ENCODE results near the gene TANGO2. TPM values are rescaled to one million over a fixed set of nuclear protein-coding genes. Genes with fewer than 3 reads are reported as not detected.

The TANGO2 gene
- total RNA-seq, 1 experiment from 2014 or later, result 21.5 TPM

GRCh38 chr22:20089226-20089976 is 68.5 kb downstream of the TANGO2 start:
- intact Hi-C loops (cut with micrococcal nuclease; ENCODE audit: unreplicated experiment), result loop anchor here (10.0 kb wide), 1 partner anchor 115 kb away; no protein-coding TSS in a partner anchor
- no TSS peak for BruUV-seq (replicated peaks)
- H3K4me3 ChIP-seq (ENCODE audit: low read depth, low read length, poor library complexity, severe bottlenecking), result no peak overlapping the region
- peaks cover 94% of the 10 kb centered on the region for H3K36me3 ChIP-seq (ENCODE audit: insufficient read depth, low read length, poor library complexity, severe bottlenecking)
- DNase-seq (ENCODE audit: low spot score), result no peak
- H3K4me1 ChIP-seq (ENCODE audit: insufficient read depth, low read length, poor library complexity, severe bottlenecking), result no peaks in the 10 kb centered on the region
- POLR2A ChIA-PET (ENCODE audit: low non-redundant PET), result no interaction called here
- CTCF ChIA-PET, result no interaction called here
- no peak overlapping the region for H3K27ac ChIP-seq (ENCODE audit: low read depth, low read length, poor library complexity, severe bottlenecking)
- TF ChIP-seq EZH2 (IDR thresholded peaks at IDR 0.05; ENCODE audit: borderline replicate concordance, low read depth, low read length, poor library complexity, severe bottlenecking) (no peak), CTCF (conservative IDR thresholded peaks at IDR 0.05; ENCODE audit: low read depth, low read length) (no peak)
- no peaks in the 10 kb centered on the region for H3K9me3 ChIP-seq (ENCODE audit: low read depth, low read length, poor library complexity, severe bottlenecking)
- H3K27me3 ChIP-seq (replicated peaks; ENCODE audit: insufficient read depth, low read depth, low read length, poor library complexity), result no peaks in the 10 kb centered on the region

- no peak overlapping the region for H3K4me3 ChIP-seq (ENCODE audit: low read depth, low read length, poor library complexity, severe bottlenecking)
- no peak for TF ChIP-seq CTCF (conservative IDR thresholded peaks at IDR 0.05; ENCODE audit: low read depth, low read length)
- TF ChIP-seq EZH2 (IDR thresholded peaks at IDR 0.05; ENCODE audit: borderline replicate concordance, low read depth, low read length, poor library complexity, severe bottlenecking), result no peak
- intact Hi-C loops (cut with micrococcal nuclease; ENCODE audit: unreplicated experiment), result loop anchor here (10.0 kb wide), 1 partner anchor 115 kb away; no protein-coding TSS in a partner anchor
Observed at GRCh38 chr22:20089977-20090729, 69.2 kb downstream of the TANGO2 start.

DNA sequence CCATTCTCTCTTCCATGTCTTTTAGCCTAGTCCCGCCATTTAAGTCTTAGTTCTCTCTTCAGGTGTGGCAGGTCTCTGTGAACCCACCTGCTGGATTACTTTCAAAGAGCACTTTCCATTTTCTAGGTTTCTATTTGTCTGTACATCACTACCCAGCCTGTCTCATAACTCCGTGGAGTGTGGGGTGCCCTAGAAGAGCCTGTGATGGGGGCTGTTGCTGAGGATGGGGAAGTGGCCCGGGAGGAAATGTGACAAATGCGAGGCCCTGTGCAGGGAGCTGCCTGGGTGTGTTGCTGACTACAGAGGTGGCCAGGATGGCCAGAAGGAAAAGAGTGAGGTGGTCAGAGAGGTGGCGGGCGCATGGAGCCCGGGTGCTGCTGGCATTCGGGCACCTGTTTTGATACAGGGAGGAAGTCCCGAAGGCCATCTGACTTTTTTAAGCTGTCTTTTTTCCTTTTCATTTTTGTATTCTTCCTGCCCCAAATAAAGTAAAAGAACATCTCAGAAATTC is 69.9 kb downstream of the TANGO2 start:
- no TSS peak for BruUV-seq (replicated peaks)
- H3K27ac ChIP-seq (ENCODE audit: low read depth, low read length, poor library complexity, severe bottlenecking), result no peak overlapping the region
- TF ChIP-seq CTCF (conservative IDR thresholded peaks at IDR 0.05; ENCODE audit: low read depth, low read length), result no peak
- no peak for TF ChIP-seq EZH2 (IDR thresholded peaks at IDR 0.05; ENCODE audit: borderline replicate concordance, low read depth, low read length, poor library complexity, severe bottlenecking)
- no peaks in the 10 kb centered on the region for H3K9me3 ChIP-seq (ENCODE audit: low read depth, low read length, poor library complexity, severe bottlenecking)
- H3K36me3 ChIP-seq (ENCODE audit: insufficient read depth, low read length, poor library complexity, severe bottlenecking), result peaks cover 100% of the 10 kb centered on the region
- ChIA-PET POLR2A (ENCODE audit: low non-redundant PET) (no interaction called here), CTCF (no interaction called here)
- intact Hi-C loops (cut with micrococcal nuclease; ENCODE audit: unreplicated experiment), result no loop called here
- no peak for DNase-seq (ENCODE audit: low spot score)
- no peaks in the 10 kb centered on the region for H3K4me1 ChIP-seq (ENCODE audit: insufficient read depth, low read length, poor library complexity, severe bottlenecking)
- H3K4me3 ChIP-seq (ENCODE audit: low read depth, low read length, poor library complexity, severe bottlenecking), result no peak overlapping the region
- no peaks in the 10 kb centered on the region for H3K27me3 ChIP-seq (replicated peaks; ENCODE audit: insufficient read depth, low read depth, low read length, poor library complexity)

More at GRCh38 chr22:20089977-20090729, 69.2 kb downstream of the TANGO2 start:
- POLR2A ChIA-PET (ENCODE audit: low non-redundant PET), result no interaction called here
- DNase-seq (ENCODE audit: low spot score), result no peak
- H3K27me3 ChIP-seq (replicated peaks; ENCODE audit: insufficient read depth, low read depth, low read length, poor library complexity), result no peaks in the 10 kb centered on the region
- H3K36me3 ChIP-seq (ENCODE audit: insufficient read depth, low read length, poor library complexity, severe bottlenecking), result peaks cover 100% of the 10 kb centered on the region
- no TSS peak for BruUV-seq (replicated peaks)
- CTCF ChIA-PET, result no interaction called here
- H3K27ac ChIP-seq (ENCODE audit: low read depth, low read length, poor library complexity, severe bottlenecking), result no peak overlapping the region
- H3K4me1 ChIP-seq (ENCODE audit: insufficient read depth, low read length, poor library complexity, severe bottlenecking), result no peaks in the 10 kb centered on the region
- H3K9me3 ChIP-seq (ENCODE audit: low read depth, low read length, poor library complexity, severe bottlenecking), result no peaks in the 10 kb centered on the region

Measured in A673 (cell line).